MCF 10A (cell line): ENCODE measurements around the gene PHLDA2. TPM values are rescaled to one million over a fixed set of nuclear protein-coding genes. Genes with fewer than 3 reads are reported as not detected.
A peak's percentile ranks its signal among the peaks of the same experiment; 100 is the strongest.

Experiments used
- BruUV-seq: library from RNA; stranded (reverse); fragments of 400-500 nt; replicated peaks from 2 replicates; lab custom pipeline; 2021; lab: Mats Ljungman, UMichigan
- CTCF ChIA-PET: fragments of 300-600 bp; sonication (Branson Sonifier 250); formaldehyde crosslinking; extraction: SDS; loops from one replicate; lab custom pipeline; 2021; ENCODE audit warnings: antibody characterized with exemption, inconsistent platforms; lab: Yijun Ruan, JAX
- POLR2A ChIA-PET: fragments of 300-600, 350-650 bp; sonication (Branson Sonifier 250); formaldehyde crosslinking; extraction: SDS; loops from one replicate; lab custom pipeline; 2020; ENCODE audit warnings: antibody characterized with exemption, inconsistent platforms; lab: Yijun Ruan, JAX
- DNase-seq: peaks from one replicate; pipeline ENCODE4 v3.0.0-alpha.2; 2018; ENCODE audit not compliant: unreplicated experiment
- H3K27ac Mint-ChIP-seq: one replicate; pipeline ENCODE4 v1.8.0; 2022; ENCODE audit warnings: mild to moderate bottlenecking, low read depth, mixed read lengths; ENCODE audit not compliant: unreplicated experiment
- H3K27me3 Mint-ChIP-seq: one replicate; pipeline ENCODE4 v1.8.0; 2022; ENCODE audit warnings: mixed read lengths; ENCODE audit not compliant: insufficient read depth, unreplicated experiment
- H3K36me3 Mint-ChIP-seq: one replicate; pipeline ENCODE4 v1.8.0; 2022; ENCODE audit warnings: mild to moderate bottlenecking, moderate library complexity, mixed read lengths; ENCODE audit not compliant: insufficient read depth, unreplicated experiment
- H3K4me1 Mint-ChIP-seq: one replicate; pipeline ENCODE4 v1.8.0; 2022; ENCODE audit warnings: mixed read lengths; ENCODE audit not compliant: insufficient read depth, unreplicated experiment
- H3K4me3 Mint-ChIP-seq: one replicate; pipeline ENCODE4 v1.8.0; 2022; ENCODE audit warnings: mild to moderate bottlenecking, moderate library complexity, mixed read lengths; ENCODE audit not compliant: unreplicated experiment
- H3K9me3 Mint-ChIP-seq: one replicate; pipeline ENCODE4 v1.8.0; 2022; ENCODE audit warnings: mixed read lengths; ENCODE audit not compliant: unreplicated experiment
- CTCF ChIP-seq: fragments of 200-600 bp; IDR thresholded peaks from one replicate; pipeline ENCODE4 v1.8.0; 2022; ENCODE audit warnings: antibody characterized with exemption, mild to moderate bottlenecking; ENCODE audit not compliant: unreplicated experiment
- intact Hi-C: fragments of 100-400 bp; cut with micrococcal nuclease; formaldehyde crosslinking; loops from 2 replicates; pipeline ENCODE4 v1.14.1; 2022
- total RNA-seq: library from RNA; stranded (reverse); gene quantifications from 2 replicates; pipeline ENCODE4 v1.2.3, GENCODE V29; 2022

PHLDA2 gene
- total RNA-seq, 1 experiment from 2014 or later, result 135 TPM

- no peaks in the 10 kb centered on the region for H3K27me3 Mint-ChIP-seq
- CTCF ChIA-PET, result interaction anchor here (0.7 to 1.5 kb wide), 3 partner anchors 12 to 395 kb away, joined by 3 to 8 read pairs (median 3); no protein-coding TSS in a partner anchor
- no peak overlapping the region for H3K27ac Mint-ChIP-seq
- no peaks in the 10 kb centered on the region for H3K36me3 Mint-ChIP-seq
- H3K4me1 Mint-ChIP-seq, result peaks cover 14% of the 10 kb centered on the region
- no peak for TF ChIP-seq CTCF
- H3K4me3 Mint-ChIP-seq, result peak overlapping the region; percentile 73
- no peak for DNase-seq
- H3K9me3 Mint-ChIP-seq, result no peaks in the 10 kb centered on the region
- POLR2A ChIA-PET, result interaction anchor here (1.8 to 4.6 kb wide), 2 partner anchors 15 to 23 kb away, joined by 9 to 24 read pairs; no protein-coding TSS in a partner anchor
- intact Hi-C loops, result no loop called here
- BruUV-seq, result no TSS peak
These were observed 2.0 kb downstream of the PHLDA2 start for GRCh38 chr11:2927121-2927800.

- Mint-ChIP-seq H3K27ac (no peak overlapping the region), H3K4me3 (no peak overlapping the region), H3K4me1 (peaks cover 14% of the 10 kb centered on the region), H3K36me3 (no peaks in the 10 kb centered on the region), H3K27me3 (no peaks in the 10 kb centered on the region), H3K9me3 (no peaks in the 10 kb centered on the region)
- ChIA-PET CTCF (interaction anchor here (1.1 to 1.5 kb wide), 2 partner anchors 94 to 395 kb away, joined by 3 to 8 read pairs; no protein-coding TSS in a partner anchor), POLR2A (interaction anchor here (1.8 to 4.6 kb wide), 2 partner anchors 14 to 22 kb away, joined by 9 to 24 read pairs; no protein-coding TSS in a partner anchor)
- no peak for DNase-seq
- intact Hi-C loops, result no loop called here
- no peak for TF ChIP-seq CTCF
- no TSS peak for BruUV-seq
These were observed 2.6 kb downstream of the PHLDA2 start for GRCh38 chr11:2926611-2927051.

- ChIA-PET POLR2A (interaction anchor here (0.7 to 1.0 kb wide), 3 partner anchors 8 to 21 kb away, joined by 3 read pairs; no protein-coding TSS in a partner anchor), CTCF (interaction anchor here (0.6 to 1.1 kb wide), 5 partner anchors 9 to 113 kb away, joined by 3 read pairs; no protein-coding TSS in a partner anchor)
- H3K27ac Mint-ChIP-seq, result no peak overlapping the region
- no peaks in the 10 kb centered on the region for H3K27me3 Mint-ChIP-seq
- no TSS peak for BruUV-seq
- H3K4me3 Mint-ChIP-seq, result no peak overlapping the region
- peaks cover 9% of the 10 kb centered on the region for H3K4me1 Mint-ChIP-seq
- DNase-seq, result no peak
- H3K9me3 Mint-ChIP-seq, result no peaks in the 10 kb centered on the region
- H3K36me3 Mint-ChIP-seq, result no peaks in the 10 kb centered on the region
- intact Hi-C loops, result no loop called here
- no peak for TF ChIP-seq CTCF
These were observed 4.2 kb downstream of the PHLDA2 start for GRCh38 chr11:2924821-2925675.
